ENCODE measurements around the gene C3orf20. TPM values are rescaled to one million over a fixed set of nuclear protein-coding genes. Genes with fewer than 3 reads are reported as not detected.

The C3orf20 gene
- total RNA-seq, 2 donors from 2014 or later = not detected

DNA sequence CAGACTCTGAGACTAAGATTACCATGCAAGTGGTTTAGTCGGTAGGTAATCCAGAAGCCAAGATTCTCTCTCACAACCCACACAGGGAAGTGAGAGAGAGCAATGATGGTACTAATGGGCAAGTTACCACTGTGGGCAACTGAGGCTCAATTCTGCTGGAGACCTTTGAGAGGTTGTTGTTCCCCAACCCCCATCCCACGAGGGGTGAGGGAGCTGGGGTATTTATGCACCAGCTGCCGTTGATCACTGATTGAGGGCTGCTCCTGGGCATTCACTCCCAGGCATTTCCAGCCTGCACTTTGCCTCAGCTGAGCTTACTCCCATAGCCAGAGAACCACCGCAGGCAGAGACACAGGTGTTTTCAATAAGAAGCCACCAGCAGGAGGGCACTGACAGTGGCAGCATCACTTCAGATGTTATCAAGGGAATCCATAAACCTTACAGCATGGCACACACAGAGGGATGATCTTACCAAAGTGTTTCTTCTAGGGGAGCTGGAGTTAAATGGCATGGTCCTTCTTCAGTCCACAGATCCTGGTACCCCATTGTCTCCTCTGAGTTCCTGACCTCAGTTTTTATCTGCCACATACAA lies 38.3 kb upstream of the C3orf20 start:
- H3K27me3 ChIP-seq = no peaks in the 10 kb centered on the region
- H3K27ac ChIP-seq = no peak overlapping the region
- TF ChIP-seq, protein P1, sequence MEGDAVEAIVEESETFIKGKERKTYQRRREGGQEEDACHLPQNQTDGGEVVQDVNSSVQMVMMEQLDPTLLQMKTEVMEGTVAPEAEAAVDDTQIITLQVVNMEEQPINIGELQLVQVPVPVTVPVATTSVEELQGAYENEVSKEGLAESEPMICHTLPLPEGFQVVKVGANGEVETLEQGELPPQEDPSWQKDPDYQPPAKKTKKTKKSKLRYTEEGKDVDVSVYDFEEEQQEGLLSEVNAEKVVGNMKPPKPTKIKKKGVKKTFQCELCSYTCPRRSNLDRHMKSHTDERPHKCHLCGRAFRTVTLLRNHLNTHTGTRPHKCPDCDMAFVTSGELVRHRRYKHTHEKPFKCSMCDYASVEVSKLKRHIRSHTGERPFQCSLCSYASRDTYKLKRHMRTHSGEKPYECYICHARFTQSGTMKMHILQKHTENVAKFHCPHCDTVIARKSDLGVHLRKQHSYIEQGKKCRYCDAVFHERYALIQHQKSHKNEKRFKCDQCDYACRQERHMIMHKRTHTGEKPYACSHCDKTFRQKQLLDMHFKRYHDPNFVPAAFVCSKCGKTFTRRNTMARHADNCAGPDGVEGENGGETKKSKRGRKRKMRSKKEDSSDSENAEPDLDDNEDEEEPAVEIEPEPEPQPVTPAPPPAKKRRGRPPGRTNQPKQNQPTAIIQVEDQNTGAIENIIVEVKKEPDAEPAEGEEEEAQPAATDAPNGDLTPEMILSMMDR (IDR thresholded peaks at IDR 0.05) = no peak
- H3K4me1 ChIP-seq = no peaks in the 10 kb centered on the region
- no peaks in the 10 kb centered on the region for H3K9me3 ChIP-seq
- no peak overlapping the region for H3K4me3 ChIP-seq
- DNase-seq (ENCODE audit: low spot score) = no peak
- H3K36me3 ChIP-seq = no peaks in the 10 kb centered on the region

DNA sequence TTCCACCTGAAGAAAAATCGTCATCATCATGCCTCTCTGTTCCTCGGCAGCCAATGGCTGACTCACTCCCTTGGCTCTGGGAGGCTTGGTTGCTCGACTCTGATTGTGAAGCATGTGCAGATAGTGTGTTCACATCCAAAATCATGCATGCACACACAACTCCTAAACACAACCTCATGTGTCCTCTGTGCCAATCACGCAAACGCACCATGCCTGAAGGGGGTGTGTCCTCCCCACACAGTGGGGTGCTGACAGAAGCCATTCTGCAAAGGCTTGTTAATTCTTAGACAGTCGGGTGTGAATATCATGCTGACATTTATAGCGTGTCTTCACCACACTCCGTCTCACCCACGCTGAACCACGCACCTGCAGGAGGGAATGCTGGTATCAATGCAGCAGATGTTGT lies 34.8 kb upstream of the C3orf20 start:
- no peaks in the 10 kb centered on the region for H3K4me1 ChIP-seq
- H3K4me3 ChIP-seq = no peak overlapping the region
- DNase-seq (ENCODE audit: low spot score) = no peak
- H3K27me3 ChIP-seq = no peaks in the 10 kb centered on the region
- no peak overlapping the region for H3K27ac ChIP-seq
- no peaks in the 10 kb centered on the region for H3K36me3 ChIP-seq
- TF ChIP-seq, protein P1 (IDR thresholded peaks at IDR 0.05) = no peak
- no peaks in the 10 kb centered on the region for H3K9me3 ChIP-seq

DNA sequence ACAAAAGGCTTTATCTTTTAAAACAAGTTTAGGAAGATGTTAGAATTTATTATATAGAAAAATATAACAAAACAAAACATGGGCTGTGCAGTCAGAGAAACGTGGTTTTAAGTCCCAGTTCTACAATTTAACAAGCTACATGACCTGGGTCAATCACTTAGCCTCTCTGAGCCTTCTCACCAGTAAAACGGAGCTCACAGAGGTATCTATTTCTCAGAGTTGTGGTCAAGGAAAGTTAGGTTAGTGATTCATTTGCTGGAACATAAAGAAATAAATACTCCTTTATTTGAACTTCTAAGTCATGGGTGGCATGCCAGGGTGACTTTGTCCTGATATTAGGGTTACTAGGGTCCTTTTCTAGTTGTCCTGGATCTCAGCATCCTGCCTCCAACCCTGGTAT lies 34.2 kb upstream of the C3orf20 start:
- no peaks in the 10 kb centered on the region for H3K27me3 ChIP-seq
- no peaks in the 10 kb centered on the region for H3K9me3 ChIP-seq

DNA sequence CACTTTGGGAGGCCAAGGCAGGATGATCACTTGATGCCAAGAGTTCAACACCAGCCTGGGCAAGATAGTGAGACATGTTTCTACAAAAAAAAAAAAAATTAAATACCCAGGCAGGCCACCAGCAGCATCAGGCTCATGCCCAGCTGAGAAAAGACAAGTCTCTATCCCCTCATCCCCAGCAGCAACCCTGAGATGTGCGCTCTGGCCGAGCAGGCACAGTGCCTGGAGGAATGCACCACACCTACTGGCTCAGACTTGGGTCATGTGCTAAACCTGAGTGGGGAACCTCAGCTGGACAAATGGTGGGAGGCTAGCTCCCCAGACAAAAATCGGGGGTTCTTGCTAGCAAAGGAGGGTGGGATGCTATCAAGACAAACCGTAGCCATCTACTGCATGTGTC lies 33.6 kb upstream of the C3orf20 start:
- Histone ChIP-seq H3K4me3 (no peak overlapping the region), H3K36me3 (no peaks in the 10 kb centered on the region), H3K9me3 (no peaks in the 10 kb centered on the region), H3K27ac (no peak overlapping the region), H3K4me1 (no peaks in the 10 kb centered on the region), H3K27me3 (no peaks in the 10 kb centered on the region)
- TF ChIP-seq, protein P1 (IDR thresholded peaks at IDR 0.05) = no peak
- no peak for DNase-seq (ENCODE audit: low spot score)

More for the DNA sequence above, 34.2 kb upstream of the C3orf20 start:
- no peak for DNase-seq (ENCODE audit: low spot score)
- Histone ChIP-seq H3K4me1 (no peaks in the 10 kb centered on the region), H3K4me3 (no peak overlapping the region), H3K27ac (no peak overlapping the region), H3K36me3 (no peaks in the 10 kb centered on the region)
- TF ChIP-seq, protein P1 (IDR thresholded peaks at IDR 0.05) = no peak

DNA sequence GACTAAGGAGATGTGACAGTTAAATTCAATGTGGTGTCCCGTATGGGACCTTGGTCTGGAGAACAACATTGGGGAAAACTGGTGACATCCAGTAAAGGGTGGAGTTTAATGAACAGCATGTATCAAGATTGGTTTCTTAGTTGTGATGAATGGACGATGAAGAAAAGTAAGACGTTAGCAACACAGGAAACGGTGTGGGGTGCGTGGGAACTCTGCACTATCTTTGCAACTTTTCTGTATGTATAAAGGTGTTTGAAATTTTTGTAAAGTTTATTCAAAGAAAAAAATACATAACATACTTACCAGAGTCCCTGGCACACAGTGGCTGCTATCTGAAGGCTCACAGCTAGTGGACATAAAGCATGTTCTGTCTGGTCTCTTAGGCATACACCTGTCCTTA lies 29.5 kb upstream of the C3orf20 start:
- H3K4me3 ChIP-seq = no peak overlapping the region
- H3K27ac ChIP-seq = no peak overlapping the region
- no peak for DNase-seq (ENCODE audit: low spot score)
- TF ChIP-seq, protein P1 (IDR thresholded peaks at IDR 0.05) = no peak
- H3K36me3 ChIP-seq = no peaks in the 10 kb centered on the region
- no peaks in the 10 kb centered on the region for H3K27me3 ChIP-seq
- H3K9me3 ChIP-seq = no peaks in the 10 kb centered on the region
- H3K4me1 ChIP-seq = peaks cover 0 to 23% of the 10 kb centered on the region in 2 donors

DNA sequence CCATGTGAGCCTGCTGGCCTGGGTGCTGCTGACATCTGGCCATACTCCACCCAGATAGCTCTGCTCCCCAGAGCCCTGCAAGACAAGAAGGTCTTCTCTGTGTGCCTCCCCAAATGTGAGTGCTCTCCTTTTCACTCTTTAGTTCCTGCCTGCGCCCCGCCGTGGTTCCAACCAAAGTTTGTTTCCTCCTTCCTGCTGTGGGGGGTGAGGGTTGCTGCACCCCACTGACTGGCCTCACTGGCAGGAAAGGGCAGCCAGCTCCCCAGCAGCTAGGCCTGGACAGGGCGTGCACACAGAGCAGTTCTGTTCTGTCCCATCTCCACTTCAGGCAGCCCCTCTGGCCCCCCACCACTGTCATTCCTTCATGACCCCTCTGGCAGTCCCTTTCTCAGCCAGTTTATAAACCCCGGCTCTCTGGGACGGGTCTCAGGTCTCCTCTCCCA lies 28.8 kb upstream of the C3orf20 start:
- TF ChIP-seq, protein P1 (IDR thresholded peaks at IDR 0.05) = no peak
- H3K4me3 ChIP-seq = no peak overlapping the region
- no peaks in the 10 kb centered on the region for H3K9me3 ChIP-seq
- peaks cover 0 to 30% of the 10 kb centered on the region in 2 donors for H3K4me1 ChIP-seq
- no peak overlapping the region for H3K27ac ChIP-seq
- no peak for DNase-seq (ENCODE audit: low spot score)
- H3K27me3 ChIP-seq = no peaks in the 10 kb centered on the region
- no peaks in the 10 kb centered on the region for H3K36me3 ChIP-seq
